Right renal cortex interstitium (tissue), 3 donors: Measurements from ENCODE around the gene FYN. TPM values are rescaled to one million over a fixed set of nuclear protein-coding genes. Genes with fewer than 3 reads are reported as not detected.

Experiments used
- DNase-seq, 3 donors: peaks; one replicate each; pipeline ENCODE4 v3.0.0-alpha.2; 2013; ENCODE audit warnings: low read depth in 3 of 3, low spot score in 2 of 3
- polyA plus RNA-seq, 3 donors: library from polyadenylated mRNA; unstranded; fragments of 120-200 nt; gene quantifications; one replicate each; pipeline ENCODE4 v1.2.1, GENCODE V29; 2013; ENCODE audit not compliant: insufficient read length in 3 of 3

FYN gene
- polyA plus RNA-seq, 3 donors, result 162 to 190 (median 187) TPM

- no peak for DNase-seq
These were observed 15.4 kb downstream of the FYN start for GRCh38 chr6:111857674-111858337.

DNA sequence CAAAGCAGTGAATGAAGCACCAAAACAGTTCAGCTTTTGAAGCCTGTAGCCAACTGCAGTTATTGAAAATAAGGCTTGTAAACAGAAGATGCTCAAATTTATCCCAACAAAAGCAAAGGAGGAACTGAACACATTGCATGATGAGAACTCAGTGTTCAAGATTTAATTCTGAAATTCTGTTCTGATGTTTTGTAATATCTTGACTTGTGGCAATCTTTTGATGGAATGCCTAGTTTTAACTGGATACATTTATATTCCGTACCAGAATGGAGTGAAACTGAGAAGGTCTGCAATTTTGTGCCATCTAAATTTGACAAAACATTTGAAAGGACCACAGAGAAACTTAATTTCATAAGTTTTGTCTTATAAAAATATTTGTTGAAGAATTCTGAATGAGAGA is 17.5 kb downstream of the FYN start:
- DNase-seq, result no peak

DNA sequence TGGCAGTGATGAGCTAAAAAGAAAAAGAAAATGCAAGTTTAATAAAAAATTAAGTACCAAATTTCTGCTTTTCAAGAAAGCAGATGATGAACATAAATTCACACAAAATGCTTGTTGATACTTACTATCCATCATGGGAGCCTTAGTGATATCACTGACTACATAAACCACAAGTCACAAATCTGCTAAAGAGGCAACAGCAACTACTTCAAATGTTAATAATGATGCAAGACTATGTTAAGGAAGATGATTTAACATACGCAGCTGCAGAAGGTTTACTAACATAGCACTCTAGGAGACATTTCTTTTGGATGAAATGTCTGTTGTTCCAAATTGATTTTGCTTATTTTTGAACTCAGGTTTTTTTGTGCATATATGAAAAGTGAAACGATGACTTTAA is 18.6 kb downstream of the FYN start:
- DNase-seq, result no peak

- no peak for DNase-seq
These were observed 20.5 kb downstream of the FYN start for GRCh38 chr6:111852725-111853124.

- DNase-seq, result no peak
These were observed 22.8 kb downstream of the FYN start for GRCh38 chr6:111850295-111850937.

DNA sequence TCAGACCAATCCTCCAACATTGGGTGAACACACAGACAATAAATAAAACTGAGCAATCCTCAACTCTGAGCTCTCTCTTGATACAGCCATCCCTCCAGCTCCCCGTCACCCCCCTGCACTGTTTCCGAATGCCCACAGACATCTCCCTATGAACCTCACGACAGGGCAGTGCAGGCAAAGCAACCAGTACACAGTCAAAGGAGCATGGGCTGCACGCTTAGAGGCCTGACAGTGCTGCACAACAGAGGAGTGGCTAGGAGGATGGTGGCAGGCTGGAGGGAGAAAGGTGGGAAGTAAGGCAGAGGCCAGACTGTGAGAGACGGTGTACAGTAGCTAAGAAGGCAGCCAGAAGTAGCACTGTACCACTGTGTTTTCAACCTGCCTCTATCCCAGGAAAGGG is 24.0 kb downstream of the FYN start:
- no peak for DNase-seq

DNA sequence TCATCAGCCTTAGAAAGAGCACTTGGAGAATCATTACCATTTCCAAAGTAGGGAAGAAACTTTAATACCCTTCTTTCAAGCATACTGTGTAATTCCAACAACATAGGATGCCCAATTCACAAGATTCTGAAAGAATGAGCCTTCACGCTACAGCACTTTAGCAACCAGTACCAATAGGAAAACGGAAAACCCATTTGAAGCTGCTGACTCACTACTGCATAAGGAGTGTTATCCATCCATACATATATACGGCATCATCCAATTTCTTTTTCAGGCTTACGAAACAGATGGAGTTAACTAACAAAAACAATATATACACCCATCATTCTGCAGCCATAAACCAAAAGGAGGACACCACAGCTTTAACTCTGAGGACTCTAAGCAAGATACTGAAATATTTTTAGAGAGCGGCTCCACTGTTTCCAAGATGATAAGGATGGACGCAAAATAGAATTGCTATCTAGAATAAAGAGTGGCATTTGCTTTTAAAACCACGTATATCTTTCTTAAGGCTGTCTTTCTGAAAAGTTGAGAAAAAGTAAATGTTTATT is 24.9 kb downstream of the FYN start:
- DNase-seq, result no peak

DNA sequence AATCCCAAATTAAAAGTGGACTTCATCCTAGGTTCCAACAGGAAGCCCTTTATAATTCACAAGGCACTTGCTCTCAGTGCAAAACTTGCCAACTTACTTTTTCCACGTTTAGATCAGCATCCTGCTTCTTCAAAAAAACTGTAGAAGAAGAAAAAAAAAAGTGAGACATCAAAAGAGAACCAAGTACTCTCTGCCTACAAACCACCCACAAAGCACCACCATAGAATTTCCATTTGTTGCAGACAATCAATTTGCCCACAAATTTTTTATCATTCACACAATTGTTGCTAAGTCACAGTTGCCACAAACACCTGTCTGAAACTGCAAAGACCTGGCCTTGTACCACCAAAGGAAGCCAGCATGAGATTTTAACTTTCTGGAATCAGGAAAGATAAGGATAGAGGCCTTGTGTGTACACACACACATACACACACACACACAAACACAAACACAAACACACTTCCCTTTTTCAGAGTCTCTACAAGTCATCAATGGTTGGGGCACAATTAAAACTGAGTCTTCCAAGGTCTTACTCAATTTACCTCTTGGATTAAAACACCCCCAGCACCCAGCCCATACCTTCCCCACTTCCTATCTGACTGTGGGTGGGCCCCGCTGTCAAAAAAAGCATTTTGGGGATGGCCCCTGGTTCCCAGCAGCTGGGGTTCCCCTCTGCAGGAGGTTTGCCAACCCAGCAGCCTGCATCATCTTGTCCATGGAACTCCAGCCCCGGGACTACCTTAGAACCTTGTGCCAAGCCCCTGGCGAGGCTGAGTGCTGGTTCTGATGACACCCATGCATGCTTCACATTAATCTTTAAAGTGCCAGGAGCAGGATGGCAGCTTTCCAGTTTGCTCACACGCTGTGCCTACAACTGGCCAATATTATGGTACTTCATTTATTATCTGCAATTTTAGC is 26.5 kb downstream of the FYN start:
- no peak for DNase-seq

DNA sequence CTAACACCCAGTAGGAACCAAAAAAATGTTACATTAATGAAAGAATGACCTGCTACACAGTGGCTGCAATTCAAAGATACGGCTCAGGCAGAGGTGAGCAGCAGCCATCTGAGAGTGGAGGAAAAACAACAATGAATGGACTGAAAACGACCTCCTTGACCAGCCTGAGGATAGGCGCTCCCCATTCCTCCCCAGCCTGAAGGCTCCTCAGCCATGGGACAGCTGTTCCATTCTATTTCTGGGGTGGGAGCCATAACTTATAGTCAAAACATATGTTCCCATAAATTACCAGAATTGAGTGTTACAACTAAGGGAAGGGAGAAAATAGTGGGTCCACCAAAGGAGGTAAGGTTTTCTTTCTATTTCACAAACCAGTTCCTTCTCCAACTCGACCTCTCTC is 27.2 kb downstream of the FYN start:
- DNase-seq, result no peak

- no peak for DNase-seq
These were observed 27.8 kb downstream of the FYN start for GRCh38 chr6:111845441-111845871.

GRCh38 chr6:111844921-111845320 is 28.3 kb downstream of the FYN start:
- no peak for DNase-seq

GRCh38 chr6:111844376-111844775 is 28.9 kb downstream of the FYN start:
- no peak for DNase-seq

DNA sequence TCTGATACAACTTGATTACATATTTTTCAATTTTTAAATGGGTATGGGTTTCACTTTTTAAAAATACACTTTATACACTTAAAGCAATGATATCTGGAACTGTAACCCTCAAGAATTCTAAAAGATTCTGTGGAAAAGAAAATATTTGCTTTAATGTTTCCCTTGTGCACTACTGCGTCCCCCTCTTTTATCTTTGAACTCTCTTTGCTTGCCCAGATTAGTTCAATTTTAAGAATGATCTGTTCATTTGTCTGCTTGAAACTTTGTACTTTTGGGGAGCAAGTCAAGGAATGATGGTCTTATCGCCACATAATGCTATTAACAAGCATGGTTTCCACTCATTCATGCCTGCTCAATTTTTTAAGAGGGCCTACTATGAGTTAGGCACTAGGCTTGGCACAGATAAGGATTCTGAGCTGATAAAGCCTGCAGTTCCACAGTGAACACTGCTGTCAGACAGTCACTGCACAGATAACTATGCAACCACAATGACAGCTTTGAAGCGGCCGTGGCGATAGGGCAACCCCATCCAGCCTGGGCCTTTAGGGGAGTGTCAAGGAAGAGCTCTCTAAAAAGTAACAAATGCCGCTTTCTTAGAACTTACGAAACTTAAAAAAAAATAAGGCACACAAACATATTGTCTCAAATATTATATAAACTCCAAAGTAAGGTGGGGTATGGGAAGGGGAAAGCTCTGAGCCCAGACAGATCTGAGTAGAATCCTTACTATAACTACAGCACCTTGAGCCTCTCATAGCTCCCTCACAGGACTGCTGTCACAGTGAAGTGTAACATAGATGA is 29.7 kb downstream of the FYN start:
- DNase-seq, result no peak

- no peak for DNase-seq
These were observed 30.4 kb downstream of the FYN start for GRCh38 chr6:111842891-111843290.

DNA sequence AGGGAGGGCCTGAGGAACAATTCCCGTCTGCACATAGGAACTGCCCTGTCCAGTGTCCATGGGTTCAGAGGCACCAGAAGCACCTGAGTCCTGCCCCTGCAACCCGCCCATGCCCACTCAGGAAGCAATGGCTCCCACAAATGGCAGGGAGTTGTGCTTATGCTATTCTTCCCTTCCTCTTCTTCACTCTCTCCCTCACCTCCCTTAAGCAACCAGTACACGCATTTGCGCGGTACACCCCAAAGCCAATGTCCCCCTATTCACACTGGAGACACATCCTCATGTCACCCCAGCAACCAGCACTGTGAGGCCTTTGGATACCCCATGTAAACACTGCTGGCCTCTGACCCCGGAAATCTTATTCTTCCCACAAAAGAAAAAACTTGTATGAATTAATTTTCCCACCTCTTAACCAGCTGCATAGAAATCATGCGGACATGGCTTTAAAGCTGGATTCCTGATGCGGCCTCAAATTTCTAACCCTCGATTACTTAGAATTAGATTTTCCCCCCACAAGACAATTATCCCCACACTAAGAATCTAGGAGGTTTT is 30.9 kb downstream of the FYN start:
- DNase-seq, result no peak

GRCh38 chr6:111841822-111842221 is 31.4 kb downstream of the FYN start:
- no peak for DNase-seq

GRCh38 chr6:111840803-111841202 is 32.4 kb downstream of the FYN start:
- no peak for DNase-seq

DNA sequence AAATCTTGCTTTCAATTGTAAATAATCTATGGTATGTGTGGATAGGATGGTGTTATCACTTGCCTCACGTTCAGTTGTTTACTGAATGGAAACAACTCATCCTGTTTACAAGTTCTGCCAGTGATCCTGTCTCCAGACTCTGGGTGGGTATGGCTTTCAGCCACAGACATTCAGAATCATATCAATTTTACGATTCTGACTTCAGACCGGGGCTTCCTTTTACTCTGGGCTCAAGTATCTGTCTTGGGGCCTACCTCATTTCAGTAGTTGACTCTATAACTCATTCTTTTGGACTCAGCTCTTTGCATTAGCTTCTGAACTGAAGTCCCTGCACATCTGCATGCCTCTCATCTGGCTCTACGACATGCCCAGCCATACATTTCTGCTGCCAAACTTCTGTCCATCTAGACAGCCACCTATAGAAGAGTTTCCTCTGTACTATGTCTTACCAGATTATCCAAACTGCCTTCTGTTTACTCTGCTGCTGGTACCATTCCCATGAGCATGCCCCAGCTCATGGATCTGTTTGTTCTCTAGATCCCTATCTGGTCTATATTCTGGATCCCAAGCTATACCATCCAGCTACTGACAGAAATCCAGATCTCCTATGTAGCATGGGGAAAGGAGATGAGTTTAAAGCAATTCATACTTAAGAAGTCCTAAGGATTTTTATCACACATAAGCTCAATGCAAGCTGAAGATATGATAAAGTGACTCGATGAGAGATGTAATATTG is 34.3 kb downstream of the FYN start:
- no peak for DNase-seq
